Measurements from ENCODE around the gene GPRC5A.

GPRC5A gene

GRCh38 chr12:12917517-12917916 lies 26.2 kb downstream of the GPRC5A start:
- Mint-ChIP-seq H3K9me3 (no peaks in the 10 kb centered on the region), H3K36me3 (no peaks in the 10 kb centered on the region), H3K4me1 (peaks cover 11% of the 10 kb centered on the region), H3K27ac (no peak overlapping the region), H3K4me3 (no peak overlapping the region)
- ATAC-seq (no peak), DNase-seq (ENCODE audit: low spot score in 2 of 2) (no peak)

GRCh38 chr12:12918781-12919389 lies 27.5 kb downstream of the GPRC5A start:
- H3K36me3 Mint-ChIP-seq = no peaks in the 10 kb centered on the region
- no peak overlapping the region for H3K27ac Mint-ChIP-seq
- DNase-seq (ENCODE audit: low spot score in 2 of 2) (no peak), ATAC-seq (no peak)
- no peaks in the 10 kb centered on the region for H3K9me3 Mint-ChIP-seq
- peaks cover 11% of the 10 kb centered on the region for H3K4me1 Mint-ChIP-seq
- H3K4me3 Mint-ChIP-seq = no peak overlapping the region

GRCh38 chr12:12919666-12920435 lies 28.5 kb downstream of the GPRC5A start:
- no peaks in the 10 kb centered on the region for H3K36me3 Mint-ChIP-seq
- no peaks in the 10 kb centered on the region for H3K9me3 Mint-ChIP-seq
- ATAC-seq (no peak), DNase-seq (ENCODE audit: low spot score in 2 of 2) (no peak)
- H3K4me3 Mint-ChIP-seq = no peak overlapping the region
- no peak overlapping the region for H3K27ac Mint-ChIP-seq
- peaks cover 11% of the 10 kb centered on the region for H3K4me1 Mint-ChIP-seq

GRCh38 chr12:12922191-12922616 lies 30.8 kb downstream of the GPRC5A start:
- DNase-seq (ENCODE audit: low spot score in 2 of 2) (no peak), ATAC-seq (no peak)
- no peaks in the 10 kb centered on the region for H3K4me1 Mint-ChIP-seq
- H3K27ac Mint-ChIP-seq = no peak overlapping the region
- no peaks in the 10 kb centered on the region for H3K9me3 Mint-ChIP-seq
- no peaks in the 10 kb centered on the region for H3K36me3 Mint-ChIP-seq
- H3K4me3 Mint-ChIP-seq = no peak overlapping the region

- Mint-ChIP-seq H3K27ac (no peak overlapping the region), H3K4me3 (no peak overlapping the region), H3K4me1 (no peaks in the 10 kb centered on the region), H3K9me3 (no peaks in the 10 kb centered on the region), H3K36me3 (no peaks in the 10 kb centered on the region)
- DNase-seq (ENCODE audit: low spot score in 2 of 2) (no peak), ATAC-seq (no peak)
These were observed 31.6 kb downstream of the GPRC5A start for GRCh38 chr12:12922978-12923377.

- no peaks in the 10 kb centered on the region for H3K4me1 Mint-ChIP-seq
- H3K9me3 Mint-ChIP-seq = no peaks in the 10 kb centered on the region
- no peaks in the 10 kb centered on the region for H3K36me3 Mint-ChIP-seq
- ATAC-seq (no peak), DNase-seq (ENCODE audit: low spot score in 2 of 2) (no peak)
- no peak overlapping the region for H3K4me3 Mint-ChIP-seq
- no peak overlapping the region for H3K27ac Mint-ChIP-seq
These were observed 32.8 kb downstream of the GPRC5A start for GRCh38 chr12:12924169-12924568.

GRCh38 chr12:12925388-12925787 lies 34.0 kb downstream of the GPRC5A start:
- Mint-ChIP-seq H3K27ac (no peak overlapping the region), H3K4me1 (no peaks in the 10 kb centered on the region), H3K36me3 (no peaks in the 10 kb centered on the region), H3K9me3 (no peaks in the 10 kb centered on the region), H3K4me3 (no peak overlapping the region)
- ATAC-seq (no peak), DNase-seq (ENCODE audit: low spot score in 2 of 2) (no peak)

GRCh38 chr12:12926571-12927071 lies 35.3 kb downstream of the GPRC5A start:
- DNase-seq (ENCODE audit: low spot score in 2 of 2) (no peak), ATAC-seq (no peak)
- Mint-ChIP-seq H3K9me3 (no peaks in the 10 kb centered on the region), H3K27ac (no peak overlapping the region), H3K36me3 (no peaks in the 10 kb centered on the region), H3K4me3 (no peak overlapping the region), H3K4me1 (no peaks in the 10 kb centered on the region)

- peak overlapping the region; percentile 44 for H3K4me3 Mint-ChIP-seq
- H3K36me3 Mint-ChIP-seq = no peaks in the 10 kb centered on the region
- ATAC-seq (peak; percentile 62), DNase-seq (ENCODE audit: low spot score in 2 of 2) (peak; percentile 22 to 72)
- no peak overlapping the region for H3K27ac Mint-ChIP-seq
- H3K9me3 Mint-ChIP-seq = no peaks in the 10 kb centered on the region
- H3K4me1 Mint-ChIP-seq = no peaks in the 10 kb centered on the region
These were observed 36.1 kb downstream of the GPRC5A start for GRCh38 chr12:12927211-12928079.

GRCh38 chr12:12929696-12930095 lies 38.3 kb downstream of the GPRC5A start:
- Mint-ChIP-seq H3K27ac (no peak overlapping the region), H3K36me3 (no peaks in the 10 kb centered on the region), H3K4me1 (no peaks in the 10 kb centered on the region), H3K9me3 (no peaks in the 10 kb centered on the region), H3K4me3 (no peak overlapping the region)
- no peak for ATAC-seq
- no peak for DNase-seq (ENCODE audit: low spot score in 2 of 2)

GRCh38 chr12:12930633-12931219 lies 39.4 kb downstream of the GPRC5A start:
- H3K4me3 Mint-ChIP-seq = no peak overlapping the region
- H3K9me3 Mint-ChIP-seq = no peaks in the 10 kb centered on the region
- DNase-seq (ENCODE audit: low spot score in 2 of 2) (no peak), ATAC-seq (no peak)
- no peaks in the 10 kb centered on the region for H3K4me1 Mint-ChIP-seq
- no peak overlapping the region for H3K27ac Mint-ChIP-seq
- no peaks in the 10 kb centered on the region for H3K36me3 Mint-ChIP-seq

GRCh38 chr12:12933742-12934141 lies 42.4 kb downstream of the GPRC5A start:
- no peak overlapping the region for H3K4me3 Mint-ChIP-seq
- ATAC-seq (no peak), DNase-seq (ENCODE audit: low spot score in 2 of 2) (no peak)
- H3K9me3 Mint-ChIP-seq = no peaks in the 10 kb centered on the region
- no peak overlapping the region for H3K27ac Mint-ChIP-seq
- no peaks in the 10 kb centered on the region for H3K4me1 Mint-ChIP-seq
- H3K36me3 Mint-ChIP-seq = no peaks in the 10 kb centered on the region

GRCh38 chr12:12934556-12934955 lies 43.2 kb downstream of the GPRC5A start:
- no peaks in the 10 kb centered on the region for H3K4me1 Mint-ChIP-seq
- no peaks in the 10 kb centered on the region for H3K9me3 Mint-ChIP-seq
- no peak for DNase-seq (ENCODE audit: low spot score in 2 of 2)
- H3K27ac Mint-ChIP-seq = no peak overlapping the region
- no peaks in the 10 kb centered on the region for H3K36me3 Mint-ChIP-seq
- no peak overlapping the region for H3K4me3 Mint-ChIP-seq
- ATAC-seq = no peak

GRCh38 chr12:12936983-12937491 lies 45.7 kb downstream of the GPRC5A start:
- ATAC-seq = no peak

GRCh38 chr12:12938541-12938940 lies 47.2 kb downstream of the GPRC5A start:
- Mint-ChIP-seq H3K27ac (no peak overlapping the region), H3K9me3 (no peaks in the 10 kb centered on the region), H3K36me3 (no peaks in the 10 kb centered on the region), H3K4me3 (no peak overlapping the region), H3K4me1 (no peaks in the 10 kb centered on the region)
- ATAC-seq = no peak
- no peak for DNase-seq (ENCODE audit: low spot score in 2 of 2)

More at GRCh38 chr12:12936983-12937491, 45.7 kb downstream of the GPRC5A start:
- H3K9me3 Mint-ChIP-seq = no peaks in the 10 kb centered on the region
- H3K36me3 Mint-ChIP-seq = no peaks in the 10 kb centered on the region
- no peaks in the 10 kb centered on the region for H3K4me1 Mint-ChIP-seq
- H3K27ac Mint-ChIP-seq = no peak overlapping the region
- no peak for DNase-seq (ENCODE audit: low spot score in 2 of 2)
- H3K4me3 Mint-ChIP-seq = no peak overlapping the region
